HG03432 (cell line): ENCODE measurements around the gene CTBS.
"Not testable (repeated sequence)": the region's sequence is repeated elsewhere in the genome, so short reads cannot be mapped to it uniquely, and the experiment has no call there.

Experiments
- ATAC-seq: cut with Tn5 transposase; IDR thresholded peaks from one replicate; pipeline ENCODE4 v1.9.1; 2021; ENCODE audit warnings: mild to moderate bottlenecking, moderate library complexity; ENCODE audit not compliant: unreplicated experiment

The CTBS gene, protein sequence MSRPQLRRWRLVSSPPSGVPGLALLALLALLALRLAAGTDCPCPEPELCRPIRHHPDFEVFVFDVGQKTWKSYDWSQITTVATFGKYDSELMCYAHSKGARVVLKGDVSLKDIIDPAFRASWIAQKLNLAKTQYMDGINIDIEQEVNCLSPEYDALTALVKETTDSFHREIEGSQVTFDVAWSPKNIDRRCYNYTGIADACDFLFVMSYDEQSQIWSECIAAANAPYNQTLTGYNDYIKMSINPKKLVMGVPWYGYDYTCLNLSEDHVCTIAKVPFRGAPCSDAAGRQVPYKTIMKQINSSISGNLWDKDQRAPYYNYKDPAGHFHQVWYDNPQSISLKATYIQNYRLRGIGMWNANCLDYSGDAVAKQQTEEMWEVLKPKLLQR

GRCh38 chr1:84573967-84574842 lies at the start of gene CTBS:
Gene CTBS, minus strand, starts transcription at chr1:84574440. Its CDS starts 25 bp downstream, at chr1:84574415.
- peak; percentile 90 for ATAC-seq

DNA sequence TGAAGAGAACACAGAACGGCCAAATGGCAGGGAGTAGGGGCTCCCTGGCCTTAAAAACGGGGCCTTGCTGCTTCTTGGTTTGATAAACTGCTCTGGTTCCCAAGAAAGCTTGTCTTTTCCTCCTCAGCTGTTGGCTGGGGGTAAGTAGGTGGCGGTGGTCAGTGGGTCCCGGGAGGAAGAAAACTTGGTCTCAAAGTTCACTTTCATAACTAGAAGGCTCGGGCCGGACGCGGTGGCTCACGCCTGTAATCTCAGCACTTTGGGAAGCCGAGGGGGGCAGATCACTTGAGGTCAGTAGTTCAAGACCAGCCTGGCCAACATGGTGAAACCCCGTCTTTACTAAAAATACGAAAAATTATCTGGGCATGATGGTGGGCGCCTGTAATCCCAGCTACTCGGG lies 47.3 kb upstream of the CTBS start:
- ATAC-seq = no peak

GRCh38 chr1:84620720-84621313 lies 46.6 kb upstream of the CTBS start:
- ATAC-seq = peak; percentile 98

- ATAC-seq = no peak
Measured at GRCh38 chr1:84619383-84620102, 45.3 kb upstream of the CTBS start.

DNA sequence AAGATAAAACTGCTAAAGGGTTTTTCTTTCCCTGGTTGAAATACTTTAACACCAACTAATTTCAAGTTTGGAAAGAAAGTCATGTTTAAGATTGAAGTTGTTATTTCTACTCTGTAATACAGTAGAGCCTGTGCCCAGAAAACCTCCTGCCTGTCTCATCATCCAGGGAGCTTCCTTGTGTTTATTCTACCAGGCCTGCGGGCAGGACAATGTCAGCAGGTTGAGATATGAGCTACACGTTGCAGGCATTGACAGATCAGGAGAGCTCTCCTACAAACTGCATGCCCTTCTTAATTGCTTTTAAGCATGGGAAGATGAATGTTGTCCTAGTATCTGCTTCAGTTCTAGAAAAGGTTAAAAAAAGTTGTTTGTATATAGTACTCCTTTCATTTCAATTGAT lies 43.1 kb upstream of the CTBS start:
- ATAC-seq = no peak

- no peak for ATAC-seq
Measured at GRCh38 chr1:84615790-84616189, 41.5 kb upstream of the CTBS start.

DNA sequence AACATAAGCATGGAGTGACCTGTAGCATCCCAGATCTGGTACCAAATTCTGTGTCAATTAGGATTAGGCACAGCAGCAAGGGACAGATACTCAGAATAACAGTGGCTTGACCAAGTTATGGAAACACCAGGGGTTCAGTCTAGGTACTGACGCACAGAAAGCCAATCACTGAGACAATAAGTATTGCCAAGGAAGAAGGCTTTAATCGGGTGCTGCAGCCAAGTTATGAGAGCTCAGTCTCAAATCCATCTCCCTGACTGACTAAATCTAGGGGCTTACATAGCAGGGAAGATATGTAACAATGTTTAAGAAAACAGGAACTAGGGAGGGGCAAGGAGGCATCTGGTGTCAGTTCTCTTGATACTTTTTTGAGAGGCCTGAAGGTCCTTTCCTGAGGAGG lies 39.6 kb upstream of the CTBS start:
- ATAC-seq = no peak

DNA sequence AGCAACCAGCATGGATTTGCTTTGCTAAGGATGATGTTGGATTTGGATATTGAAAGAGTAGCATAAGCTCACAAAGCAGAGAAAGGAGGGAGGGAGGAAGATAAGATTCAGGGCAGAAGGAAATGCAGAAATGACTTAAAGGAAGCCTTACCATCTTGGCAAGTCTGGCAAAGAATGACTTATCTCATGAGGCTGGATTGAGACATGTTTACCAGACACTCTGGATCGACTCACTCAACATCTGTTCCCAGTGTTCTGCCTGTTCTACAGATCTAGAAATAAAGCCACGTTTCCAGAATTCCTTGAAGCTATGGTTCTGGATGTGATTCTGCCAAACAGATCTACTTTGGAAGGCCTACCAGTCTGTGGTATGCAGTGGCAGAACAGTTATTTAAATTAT lies 38.8 kb upstream of the CTBS start:
- no peak for ATAC-seq

DNA sequence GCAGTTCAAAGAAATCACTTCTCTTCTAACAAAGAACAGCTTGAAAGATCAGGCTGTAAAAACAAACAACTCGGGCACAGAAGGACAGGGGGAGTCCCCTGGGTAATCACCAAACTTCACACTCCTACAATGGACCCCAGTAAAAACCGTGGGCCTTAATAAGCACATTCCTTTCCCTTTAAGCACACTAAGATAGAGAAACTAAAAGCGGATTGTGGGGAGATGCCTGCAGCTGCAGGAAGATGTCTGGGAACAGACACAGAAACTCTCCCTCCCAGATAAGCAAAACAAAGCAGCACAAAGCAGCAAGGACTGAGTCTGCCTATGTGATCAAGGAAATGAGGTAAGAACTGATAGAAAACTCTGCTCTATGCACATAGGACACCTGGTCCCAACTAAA lies 37.6 kb upstream of the CTBS start:
- ATAC-seq = peak; percentile 54

DNA sequence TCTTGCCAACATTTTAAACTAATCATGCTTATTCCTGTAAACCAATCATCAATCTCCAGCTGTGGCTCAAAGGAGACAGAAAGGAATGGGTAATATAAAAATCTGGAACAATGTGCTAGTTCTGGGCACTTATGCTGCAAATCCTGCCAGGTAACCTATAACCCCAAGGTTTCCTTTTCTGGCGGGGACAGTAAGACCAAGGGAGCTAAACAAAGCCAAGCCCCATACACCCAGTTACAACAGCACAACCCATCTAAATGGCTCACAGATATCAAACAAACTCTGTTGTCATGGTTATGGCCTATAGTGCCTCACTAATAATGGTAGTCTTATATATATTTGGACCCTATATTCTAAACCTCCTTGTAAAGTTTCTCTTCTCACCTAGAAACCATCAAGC lies 36.9 kb upstream of the CTBS start:
- ATAC-seq = no peak

DNA sequence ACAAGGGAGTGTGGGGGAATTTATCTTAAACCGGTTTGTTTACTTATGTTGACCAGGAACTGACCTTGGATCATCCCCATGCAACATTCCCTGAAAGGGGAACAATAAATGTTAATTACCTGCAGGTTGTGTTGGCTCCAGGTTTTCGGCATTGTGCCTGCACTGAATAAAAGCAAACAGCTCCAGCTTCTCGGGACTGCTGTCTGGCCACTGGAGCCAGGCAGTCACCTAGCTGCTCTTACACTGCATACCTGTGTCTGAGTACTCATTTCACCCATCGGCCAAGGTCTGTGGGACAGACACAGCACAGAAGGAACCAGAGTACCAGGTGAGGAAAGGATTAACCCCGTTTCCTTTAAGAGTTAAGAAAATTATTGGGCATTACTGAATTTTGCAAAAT lies 32.7 kb upstream of the CTBS start:
- ATAC-seq = no peak

- ATAC-seq = no peak
Measured at GRCh38 chr1:84605157-84605556, 30.9 kb upstream of the CTBS start.

- no peak for ATAC-seq
Measured at GRCh38 chr1:84603941-84604830, 29.9 kb upstream of the CTBS start.

DNA sequence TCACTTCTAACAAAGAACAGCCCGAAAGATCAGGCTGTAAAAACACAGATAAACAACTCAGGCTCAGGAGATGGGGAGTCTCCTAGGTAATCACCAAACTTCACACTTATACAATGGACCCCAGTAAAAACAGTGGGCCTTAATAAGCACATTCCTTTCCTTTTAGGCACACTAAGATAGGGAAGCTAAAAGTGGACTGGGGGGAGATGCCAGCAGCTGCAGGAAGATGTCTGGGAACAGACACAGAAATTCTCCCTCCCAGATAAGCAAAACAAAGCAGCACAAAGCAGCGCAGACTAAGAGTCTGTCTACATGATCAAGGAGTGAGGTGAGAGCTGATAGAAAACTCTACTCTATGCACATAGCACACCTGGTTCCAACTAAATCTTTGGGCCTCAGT lies 29.0 kb upstream of the CTBS start:
- no peak for ATAC-seq

GRCh38 chr1:84600796-84601195 lies 26.6 kb upstream of the CTBS start:
- ATAC-seq = no peak

DNA sequence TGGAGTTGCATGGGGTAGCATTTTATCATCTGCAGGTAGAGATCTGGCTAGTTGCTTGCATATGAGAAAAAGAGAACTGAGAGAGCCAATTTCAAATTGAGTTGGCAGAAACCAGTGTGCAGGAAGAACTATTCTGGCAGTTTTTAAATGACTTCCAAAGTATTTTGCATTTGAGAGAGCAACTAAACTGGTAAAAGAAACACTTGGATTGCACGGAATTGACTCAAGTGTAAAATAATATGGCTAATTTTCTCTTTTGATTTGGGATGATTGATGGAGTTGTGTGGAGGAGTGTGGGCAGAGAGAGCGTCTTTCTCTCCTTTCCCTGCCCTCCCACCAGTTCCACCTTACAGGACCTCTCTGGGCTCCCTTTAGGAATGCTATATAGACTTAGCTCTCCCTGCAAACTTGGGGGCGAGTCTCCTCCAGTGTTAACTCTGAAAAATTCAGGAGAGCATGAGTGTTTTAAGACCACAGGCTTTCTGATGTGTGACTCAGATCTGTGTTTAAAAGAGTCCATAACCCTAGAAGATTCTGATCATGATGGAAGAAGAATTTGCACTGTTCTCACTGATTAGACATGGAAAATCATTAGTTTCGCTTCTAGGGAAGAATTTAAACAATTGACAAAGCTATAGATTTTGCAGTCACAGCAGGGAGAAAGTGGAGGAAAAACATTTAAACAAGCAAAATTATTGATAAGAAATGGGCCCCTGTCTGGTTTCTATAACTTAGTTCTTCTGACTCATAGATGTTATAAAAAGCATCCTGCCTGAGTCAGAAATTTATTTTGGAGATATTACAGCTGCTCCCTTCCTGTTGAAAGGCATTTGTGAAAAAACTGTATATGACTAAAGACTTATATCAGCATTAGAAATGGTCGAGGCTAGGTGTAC lies 24.9 kb upstream of the CTBS start:
- peak; percentile 85 for ATAC-seq

GRCh38 chr1:84598418-84598817 lies 24.2 kb upstream of the CTBS start:
- peak; percentile 6 for ATAC-seq

- ATAC-seq = no peak
Measured at GRCh38 chr1:84597011-84597410, 22.8 kb upstream of the CTBS start.

GRCh38 chr1:84594959-84595358 lies 20.7 kb upstream of the CTBS start:
- ATAC-seq = not testable (repeated sequence)
